CD4-positive, CD25-positive, alpha-beta regulatory T cell (primary cell): Measurements from ENCODE around the gene CNN2. TPM values are rescaled to one million over a fixed set of nuclear protein-coding genes. Genes with fewer than 3 reads are reported as not detected.

Experiments used
- ATAC-seq, 2 donors: fragments of 150-1000 bp; cut with Tn5 transposase; one replicate each; pipeline ENCODE4 v1.10.0; 2021; ENCODE audit warnings: low read depth in 2 of 2, moderate number of reproducible peaks in 2 of 2, moderate library complexity in 1 of 2
- DNase-seq, 3 donors: peaks; one replicate each; pipeline versions ENCODE4 v3.0.0 to v3.0.0-alpha.2; 2012 to 2022; ENCODE audit warnings: mixed read lengths in 1 of 3
- H3K27ac ChIP-seq: one replicate; pipeline ENCODE4 v1.7.0; 2013; ENCODE audit warnings: mild to moderate bottlenecking, low read length; ENCODE audit not compliant: insufficient read depth, poor library complexity, severe bottlenecking
- H3K27me3 ChIP-seq: one replicate; pipeline ENCODE4 v1.7.0; 2013; ENCODE audit warnings: low read length; ENCODE audit not compliant: control insufficient read depth, insufficient read depth
- H3K36me3 ChIP-seq: one replicate; pipeline ENCODE4 v1.7.0; 2013; ENCODE audit warnings: mild to moderate bottlenecking, low read length, moderate library complexity; ENCODE audit not compliant: control insufficient read depth, insufficient read depth
- H3K4me1 ChIP-seq: 2 replicates; pipeline ENCODE4 v1.7.0; 2013; ENCODE audit warnings: mild to moderate bottlenecking, low read length; ENCODE audit not compliant: insufficient read depth, control insufficient read depth, poor library complexity, severe bottlenecking
- H3K4me3 ChIP-seq: one replicate; pipeline ENCODE4 v1.7.0; 2013; ENCODE audit warnings: low read depth, mild to moderate bottlenecking, low read length, moderate library complexity
- H3K9me3 ChIP-seq, 2 experiments: 1 replicate in 1 of 2; 2 replicates in 1 of 2; pipeline ENCODE4 v1.7.0; 2013; ENCODE audit warnings: low read length in 2 of 2, mild to moderate bottlenecking in 1 of 2, moderate library complexity in 1 of 2; ENCODE audit not compliant: control insufficient read depth in 2 of 2
- H3K27ac Mint-ChIP-seq, 3 donors: one replicate each; pipeline ENCODE4 v1.8.0; 2020 to 2022; ENCODE audit warnings: mild to moderate bottlenecking in 3 of 3, mixed read lengths in 3 of 3, moderate library complexity in 2 of 3
- H3K27me3 Mint-ChIP-seq: one replicate; pipeline ENCODE4 v1.8.0; 2022; ENCODE audit warnings: mild to moderate bottlenecking, mixed read lengths
- H3K36me3 Mint-ChIP-seq: one replicate; pipeline ENCODE4 v1.8.0; 2020; ENCODE audit warnings: mixed read lengths
- H3K4me1 Mint-ChIP-seq, 4 donors: one replicate each; pipeline ENCODE4 v1.8.0; 2020 to 2022; ENCODE audit warnings: mixed read lengths in 4 of 4, mild to moderate bottlenecking in 1 of 4
- H3K4me3 Mint-ChIP-seq, 4 donors: one replicate each; pipeline ENCODE4 v1.8.0; 2020 to 2022; ENCODE audit warnings: mild to moderate bottlenecking in 4 of 4, mixed read lengths in 4 of 4, moderate library complexity in 3 of 4
- H3K9me3 Mint-ChIP-seq, 7 donors: one replicate each; pipeline ENCODE4 v1.8.0; 2020 to 2022; ENCODE audit warnings: mixed read lengths in 7 of 7, mild to moderate bottlenecking in 3 of 7, moderate library complexity in 2 of 7
- polyA plus RNA-seq, 4 donors: library from polyadenylated mRNA; unstranded; fragments of 300-500 nt; fragmentation: Illumina TruSeq; gene quantifications; one replicate each; pipeline ENCODE4 v1.2.3, GENCODE V29; 2021
- total RNA-seq: library from RNA; stranded (reverse); gene quantifications from one replicate; pipeline ENCODE4 v1.2.3, GENCODE V29; 2022

Gene CNN2
- total and polyA plus RNA-seq, 5 donors from 2014 or later = 378 to 426 (median 397) TPM

- peaks cover 12% of the 10 kb centered on the region for H3K4me1 ChIP-seq
- no peak for DNase-seq
- H3K4me3 ChIP-seq = no peak overlapping the region
- peaks cover 3% of the 10 kb centered on the region for H3K36me3 Mint-ChIP-seq
- H3K9me3 ChIP-seq = no peaks in the 10 kb centered on the region
- no peak overlapping the region for H3K27ac Mint-ChIP-seq
- no peak overlapping the region for H3K4me3 Mint-ChIP-seq
- peaks cover 0 to 8% (median 1%) of the 10 kb centered on the region in 4 donors for H3K4me1 Mint-ChIP-seq
- H3K27ac ChIP-seq = peak overlapping the region; percentile 23
- no peaks in the 10 kb centered on the region for H3K27me3 ChIP-seq
- ATAC-seq = no peak
- peaks cover 7% of the 10 kb centered on the region for H3K27me3 Mint-ChIP-seq
- H3K9me3 Mint-ChIP-seq = peaks cover 0 to 2% (median 0%) of the 10 kb centered on the region in 7 donors
- peaks cover 12% of the 10 kb centered on the region for H3K36me3 ChIP-seq
These were observed 34.3 kb upstream of the CNN2 start for GRCh38 chr19:991932-992669.

GRCh38 chr19:992670-993055 is 33.7 kb upstream of the CNN2 start:
- no peak for DNase-seq
- no peak overlapping the region for H3K4me3 Mint-ChIP-seq
- H3K4me1 ChIP-seq = peaks cover 12% of the 10 kb centered on the region
- H3K9me3 ChIP-seq = no peaks in the 10 kb centered on the region
- peaks cover 0 to 2% (median 0%) of the 10 kb centered on the region in 7 donors for H3K9me3 Mint-ChIP-seq
- H3K27me3 Mint-ChIP-seq = peaks cover 8% of the 10 kb centered on the region
- peaks cover 0 to 9% (median 1%) of the 10 kb centered on the region in 4 donors for H3K4me1 Mint-ChIP-seq
- ATAC-seq = no peak
- H3K36me3 Mint-ChIP-seq = peaks cover 3% of the 10 kb centered on the region
- H3K27me3 ChIP-seq = no peaks in the 10 kb centered on the region
- no peak overlapping the region for H3K27ac Mint-ChIP-seq
- no peak overlapping the region for H3K4me3 ChIP-seq
- H3K36me3 ChIP-seq = peaks cover 8% of the 10 kb centered on the region
- H3K27ac ChIP-seq = no peak overlapping the region

GRCh38 chr19:993361-993830 is 33.0 kb upstream of the CNN2 start:
- no peak overlapping the region for H3K4me3 Mint-ChIP-seq
- H3K27ac Mint-ChIP-seq = no peak overlapping the region

DNA sequence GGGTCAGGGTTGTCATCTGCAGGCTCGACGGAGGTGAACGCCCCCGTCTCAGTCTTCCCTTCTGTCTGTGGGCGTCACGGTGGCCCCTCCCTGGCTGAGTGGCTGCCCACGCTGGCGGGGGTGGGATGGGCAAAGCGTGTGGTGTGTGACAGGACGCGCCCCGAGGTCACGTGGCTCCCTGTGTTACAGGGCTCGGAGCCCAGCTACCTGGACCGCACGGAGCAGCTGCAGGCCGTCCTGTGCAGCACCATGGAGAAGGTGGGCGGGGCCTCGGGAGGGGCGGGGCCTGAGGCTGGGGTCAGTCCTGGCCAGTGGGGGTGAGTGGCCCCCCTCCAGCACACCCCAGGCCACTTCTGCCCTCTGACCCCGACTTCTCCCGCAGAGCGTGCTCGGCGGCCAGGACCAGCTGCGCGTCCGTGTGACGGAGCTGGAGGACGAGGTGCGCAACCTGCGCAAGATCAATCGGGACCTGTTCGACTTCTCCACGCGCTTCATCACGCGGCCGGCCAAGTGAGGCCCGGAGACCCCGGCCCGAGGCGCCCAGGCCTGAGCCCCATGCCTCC is 32.5 kb upstream of the CNN2 start:
- peaks cover 12% of the 10 kb centered on the region for H3K4me1 ChIP-seq
- H3K4me1 Mint-ChIP-seq = peaks cover 0 to 16% (median 1%) of the 10 kb centered on the region in 4 donors
- H3K27me3 ChIP-seq = peaks cover 4% of the 10 kb centered on the region
- H3K27ac ChIP-seq = no peak overlapping the region
- no peaks in the 10 kb centered on the region for H3K9me3 ChIP-seq
- H3K27me3 Mint-ChIP-seq = peaks cover 17% of the 10 kb centered on the region
- peaks cover 0 to 2% (median 0%) of the 10 kb centered on the region in 7 donors for H3K9me3 Mint-ChIP-seq
- peaks cover 3% of the 10 kb centered on the region for H3K36me3 ChIP-seq
- DNase-seq = no peak
- H3K4me3 ChIP-seq = no peak overlapping the region
- no peak overlapping the region for H3K27ac Mint-ChIP-seq
- no peak for ATAC-seq
- H3K36me3 Mint-ChIP-seq = peaks cover 3% of the 10 kb centered on the region
- no peak overlapping the region for H3K4me3 Mint-ChIP-seq

More at GRCh38 chr19:993361-993830, 33.0 kb upstream of the CNN2 start:
- Histone ChIP-seq H3K27me3 (peaks cover 4% of the 10 kb centered on the region), H3K9me3 (no peaks in the 10 kb centered on the region), H3K36me3 (peaks cover 6% of the 10 kb centered on the region), H3K4me3 (no peak overlapping the region), H3K27ac (no peak overlapping the region), H3K4me1 (peaks cover 12% of the 10 kb centered on the region)
- DNase-seq (no peak), ATAC-seq (no peak)
- H3K27me3 Mint-ChIP-seq = peaks cover 14% of the 10 kb centered on the region
- H3K4me1 Mint-ChIP-seq = peaks cover 0 to 15% (median 1%) of the 10 kb centered on the region in 4 donors
- H3K9me3 Mint-ChIP-seq = peaks cover 0 to 2% (median 0%) of the 10 kb centered on the region in 7 donors
- peaks cover 3% of the 10 kb centered on the region for H3K36me3 Mint-ChIP-seq

DNA sequence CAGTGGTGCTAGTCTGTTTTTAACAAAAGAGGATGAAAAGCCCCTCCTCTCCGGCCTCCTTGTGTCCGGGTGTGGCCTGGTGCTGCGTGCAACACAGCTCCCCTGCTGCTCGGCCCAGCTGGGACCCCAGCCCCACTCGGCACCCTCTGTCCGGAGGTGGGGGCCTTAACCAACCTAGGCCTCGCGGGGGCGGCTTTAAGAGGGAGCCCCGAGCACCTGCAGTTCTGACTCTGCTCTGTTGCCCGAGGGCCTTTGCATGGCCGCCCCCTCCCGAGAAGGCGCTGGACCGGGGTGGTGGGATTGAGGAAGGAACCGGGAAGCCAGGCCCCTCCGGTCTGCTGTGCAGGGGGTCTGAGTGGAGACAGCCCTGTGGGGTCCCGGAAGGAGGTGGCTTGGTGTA is 31.9 kb upstream of the CNN2 start:
- ATAC-seq = no peak
- Mint-ChIP-seq H3K27me3 (peaks cover 24% of the 10 kb centered on the region), H3K9me3 (peaks cover 0 to 2% (median 0%) of the 10 kb centered on the region in 7 donors), H3K4me1 (peaks cover 0 to 20% (median 1%) of the 10 kb centered on the region in 4 donors), H3K36me3 (peaks cover 3% of the 10 kb centered on the region), H3K27ac (no peak overlapping the region), H3K4me3 (no peak overlapping the region)
- H3K27ac ChIP-seq = no peak overlapping the region
- DNase-seq = no peak
- peaks cover 3% of the 10 kb centered on the region for H3K36me3 ChIP-seq
- H3K9me3 ChIP-seq = no peaks in the 10 kb centered on the region
- H3K27me3 ChIP-seq = peaks cover 6% of the 10 kb centered on the region
- peaks cover 12% of the 10 kb centered on the region for H3K4me1 ChIP-seq
- H3K4me3 ChIP-seq = no peak overlapping the region

DNA sequence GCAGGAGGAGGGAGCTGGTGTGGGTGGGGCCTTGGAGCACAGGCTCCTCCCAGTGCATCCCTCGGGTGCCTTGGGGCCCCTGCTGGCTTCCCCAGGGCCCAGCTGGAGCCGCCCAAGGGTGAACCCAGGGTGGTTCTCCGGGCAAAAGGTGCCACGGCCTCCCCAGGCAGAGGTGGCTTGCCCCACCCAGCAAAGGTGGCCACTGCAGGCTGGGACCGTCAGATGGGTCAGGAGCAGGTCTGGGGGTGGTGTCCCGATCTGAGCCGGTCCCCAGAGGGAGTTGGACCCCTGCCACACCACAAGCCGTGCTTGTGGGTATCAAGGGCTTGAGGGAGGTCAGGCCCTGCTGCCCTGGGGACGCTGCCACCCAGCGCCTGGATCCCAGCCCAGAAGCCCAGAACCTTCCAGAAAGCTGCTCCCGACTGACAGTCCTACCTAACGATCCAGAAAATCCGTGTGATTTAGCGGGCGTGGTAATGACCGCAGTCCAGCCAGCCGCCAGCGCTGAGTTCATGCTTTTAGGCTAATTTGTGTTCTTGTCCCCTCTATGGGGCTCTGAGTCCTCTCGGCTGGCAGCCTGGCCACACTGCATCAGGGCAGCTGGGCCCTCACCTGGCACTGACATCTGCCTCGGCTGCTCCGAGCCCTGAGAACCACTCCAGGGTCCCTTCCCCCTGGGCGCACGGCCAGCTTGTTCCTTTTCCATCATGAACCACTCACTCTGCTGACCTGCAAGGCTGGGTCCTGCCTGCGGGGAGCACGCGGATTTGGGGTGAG is 31.2 kb upstream of the CNN2 start:
- Histone ChIP-seq H3K9me3 (no peaks in the 10 kb centered on the region), H3K4me3 (no peak overlapping the region), H3K4me1 (peaks cover 12% of the 10 kb centered on the region), H3K27ac (no peak overlapping the region), H3K36me3 (peaks cover 3% of the 10 kb centered on the region), H3K27me3 (peaks cover 6% of the 10 kb centered on the region)
- Mint-ChIP-seq H3K36me3 (peaks cover 3% of the 10 kb centered on the region), H3K27ac (no peak overlapping the region), H3K4me1 (peaks cover 0 to 20% (median 1%) of the 10 kb centered on the region in 4 donors), H3K27me3 (peaks cover 27% of the 10 kb centered on the region), H3K4me3 (no peak overlapping the region), H3K9me3 (peaks cover 0 to 2% (median 0%) of the 10 kb centered on the region in 7 donors)
- DNase-seq (no peak), ATAC-seq (no peak)

- Histone ChIP-seq H3K36me3 (peaks cover 3% of the 10 kb centered on the region), H3K4me1 (peaks cover 19% of the 10 kb centered on the region), H3K4me3 (no peak overlapping the region), H3K27me3 (peaks cover 6% of the 10 kb centered on the region), H3K27ac (no peak overlapping the region), H3K9me3 (no peaks in the 10 kb centered on the region)
- peak in 1 of 2 donors; percentile 49 for ATAC-seq
- peaks cover 3% of the 10 kb centered on the region for H3K36me3 Mint-ChIP-seq
- peaks cover 27% of the 10 kb centered on the region for H3K27me3 Mint-ChIP-seq
- peaks cover 0 to 24% (median 1%) of the 10 kb centered on the region in 4 donors for H3K4me1 Mint-ChIP-seq
- H3K27ac Mint-ChIP-seq = peak overlapping the region in 1 of 3 donors; percentile 82
- H3K4me3 Mint-ChIP-seq = peak overlapping the region; percentile 25 to 81 (median 60)
- peak; percentile 51 to 68 (median 63) for DNase-seq
- peaks cover 0 to 2% (median 0%) of the 10 kb centered on the region in 7 donors for H3K9me3 Mint-ChIP-seq
These were observed 30.2 kb upstream of the CNN2 start for GRCh38 chr19:996051-996838.
